Left lung (tissue), 10 donors: ENCODE measurements around the gene ADAM33. TPM values are rescaled to one million over a fixed set of nuclear protein-coding genes. Genes with fewer than 3 reads are reported as not detected.
A peak's percentile ranks its signal among the peaks of the same experiment; 100 is the strongest.

Source experiments
- ATAC-seq: fragments of 200-7000 bp; cut with Tn5 transposase; one replicate; pipeline ENCODE4 v1.9.1; 2020; ENCODE audit warnings: moderate library complexity
- DNase-seq, 4 donors: peaks; one replicate each; pipeline ENCODE4 v3.0.0-alpha.2; 2013 to 2020
- H3K27ac ChIP-seq, 2 donors: fragments of 200-600 bp; sonication (generic) in 1 of 2; one replicate each; pipeline versions ENCODE4 v1.5.0 to v1.8.0; 2020 to 2021
- H3K27me3 ChIP-seq, 2 donors: fragments of 200-600 bp; sonication (generic) in 1 of 2; one replicate each; pipeline versions ENCODE4 v1.5.0 to v1.8.0; 2020 to 2021
- H3K36me3 ChIP-seq, 2 donors: fragments of 200-600 bp; sonication (generic) in 1 of 2; one replicate each; pipeline versions ENCODE4 v1.5.0 to v1.8.0; 2020 to 2021
- H3K4me1 ChIP-seq, 2 donors: fragments of 200-600 bp; one replicate each; pipeline ENCODE4 v1.8.0; 2021
- H3K4me3 ChIP-seq, 2 donors: fragments of 200-600 bp; sonication (generic) in 1 of 2; one replicate each; pipeline versions ENCODE4 v1.5.0 to v1.8.0; 2020 to 2021; ENCODE audit warnings: mild to moderate bottlenecking in 1 of 2
- H3K9me3 ChIP-seq, 2 donors: fragments of 200-600 bp; sonication (generic) in 1 of 2; one replicate each; pipeline versions ENCODE4 v1.5.0 to v1.8.0; 2020 to 2021
- CTCF ChIP-seq, 2 donors: fragments of 200-600 bp; sonication (generic) in 1 of 2; IDR thresholded peaks; one replicate each; pipeline versions ENCODE4 v1.5.0 to v1.8.0; 2021; ENCODE audit warnings: antibody characterized with exemption in 2 of 2
- intact Hi-C, 2 donors: fragments of 100-400 bp; cut with DNase I; formaldehyde crosslinking; loops; one replicate each; pipeline versions ENCODE4 v1.11.2 to v1.14.2; 2022
- polyA plus RNA-seq, 6 donors: library from polyadenylated mRNA; unstranded; fragments of 120-200 nt; gene quantifications; one replicate each; pipeline ENCODE4 v1.2.1, GENCODE V29; 2013; ENCODE audit not compliant: insufficient read length in 6 of 6
- total RNA-seq, 2 donors: library from RNA; stranded (reverse); fragmentation: NEBNext Ultra II Directional; extraction: Animal tissue kit (Norgen Biotek cat#: 25700); gene quantifications; one replicate each; pipeline ENCODE4 v1.2.1, GENCODE V29; 2021
- donor health status: DM: no; HTN: yes; CAD: no.
- donor health status: DM: no; HTN: no; CAD: no.

The ADAM33 gene
- total and polyA plus RNA-seq, 8 donors: 7.4 to 18.6 (median 11.6) TPM

- ATAC-seq: peak; percentile 64
- Histone ChIP-seq H3K4me3 (peak overlapping the region in 1 of 2 donors; percentile 35), H3K4me1 (peaks cover 6 to 39% of the 10 kb centered on the region in 2 donors), H3K27me3 (no peaks in the 10 kb centered on the region), H3K27ac (peak overlapping the region in 1 of 2 donors; percentile 60), H3K36me3 (peaks cover 0 to 7% of the 10 kb centered on the region in 2 donors), H3K9me3 (no peaks in the 10 kb centered on the region)
- intact Hi-C loops: no loop called here
- peak; percentile 63 to 93 (median 71) for DNase-seq
- TF ChIP-seq CTCF (IDR thresholded peaks at IDR 0.05): peak; percentile 98 to 99
Observed at GRCh38 chr20:3710703-3711483, 29.1 kb upstream of the ADAM33 start.

GRCh38 chr20:3710011-3710466, 28.2 kb upstream of the ADAM33 start:
- intact Hi-C loops: no loop called here
- no peak for ATAC-seq

GRCh38 chr20:3707508-3707899, 25.7 kb upstream of the ADAM33 start:
- no peaks in the 10 kb centered on the region for H3K27me3 ChIP-seq
- no peak overlapping the region for H3K4me3 ChIP-seq
- ATAC-seq: no peak
- no peak for DNase-seq
- peaks cover 0 to 22% of the 10 kb centered on the region in 2 donors for H3K36me3 ChIP-seq
- H3K9me3 ChIP-seq: no peaks in the 10 kb centered on the region
- no peak overlapping the region for H3K27ac ChIP-seq
- intact Hi-C loops: no loop called here
- peaks cover 6 to 22% of the 10 kb centered on the region in 2 donors for H3K4me1 ChIP-seq
- no peak for TF ChIP-seq CTCF (IDR thresholded peaks at IDR 0.05)

More at GRCh38 chr20:3710011-3710466, 28.2 kb upstream of the ADAM33 start:
- no peak for DNase-seq
- Histone ChIP-seq H3K27ac (peak overlapping the region in 1 of 2 donors; percentile 53), H3K4me3 (peak overlapping the region in 1 of 2 donors; percentile 35), H3K4me1 (peaks cover 6 to 39% of the 10 kb centered on the region in 2 donors), H3K36me3 (peaks cover 0 to 15% of the 10 kb centered on the region in 2 donors), H3K9me3 (no peaks in the 10 kb centered on the region), H3K27me3 (no peaks in the 10 kb centered on the region)
- no peak for TF ChIP-seq CTCF (IDR thresholded peaks at IDR 0.05)

- intact Hi-C loops: no loop called here
- Histone ChIP-seq H3K4me3 (no peak overlapping the region), H3K27ac (no peak overlapping the region), H3K9me3 (no peaks in the 10 kb centered on the region), H3K36me3 (peaks cover 0 to 22% of the 10 kb centered on the region in 2 donors), H3K4me1 (peaks cover 6 to 20% of the 10 kb centered on the region in 2 donors), H3K27me3 (no peaks in the 10 kb centered on the region)
- ATAC-seq (peak; percentile 70), DNase-seq (no peak)
- TF ChIP-seq CTCF (IDR thresholded peaks at IDR 0.05): no peak
Observed at GRCh38 chr20:3706774-3707507, 25.1 kb upstream of the ADAM33 start.
